Measurements from ENCODE around the gene SWT1. TPM values are rescaled to one million over a fixed set of nuclear protein-coding genes. Genes with fewer than 3 reads are reported as not detected.

SWT1 gene
- total and polyA plus RNA-seq, 2 of the 4 experiments (the other 2 are of a cell fraction): 0.82 to 2.7 TPM

GRCh38 chr1:185267701-185268100 is 110.7 kb downstream of the SWT1 start:
- H3K23ac ChIP-seq (ENCODE audit: low read depth, low read length): no peak overlapping the region
- H4K5ac ChIP-seq (ENCODE audit: low read depth, low read length): no peak overlapping the region
- dilution Hi-C loops (cut with HindIII; ENCODE audit: low sequenced_read_pairs, unreplicated experiment): no loop called here
- POLR2A ChIA-PET (ENCODE audit: unreplicated experiment): no interaction called here
- no peak overlapping the region for H4K8ac ChIP-seq (ENCODE audit: low read depth in 2 of 2, low read length in 2 of 2)
- no peak overlapping the region for H3K56ac ChIP-seq (ENCODE audit: extremely low read depth, insufficient read depth, low read length)
- H3K79me1 ChIP-seq (ENCODE audit: low read depth in 1 of 2, low read length in 2 of 2): no peaks in the 10 kb centered on the region
- no peak overlapping the region for H2BK20ac ChIP-seq (ENCODE audit: low read depth, low read length)
- no peak overlapping the region for H3K4me2 ChIP-seq (ENCODE audit: low read depth, low read length)
- no peaks in the 10 kb centered on the region for H3K9me1 ChIP-seq (ENCODE audit: insufficient read depth, low read length)
- no TSS peak for BruUV-seq (replicated peaks)
- DNase-seq (no peak), ATAC-seq (ENCODE audit: low read depth) (peak; percentile 37; the same call in 1 of the 2 replicates)
- H3K9ac ChIP-seq (ENCODE audit: low read depth, low read length): no peak overlapping the region
- no peak overlapping the region for H3K4ac ChIP-seq (ENCODE audit: low read depth, low read length)
- H2AK5ac ChIP-seq (ENCODE audit: low read depth, low read length): no peak overlapping the region
- no peak overlapping the region for H4K91ac ChIP-seq (ENCODE audit: insufficient read depth, low read depth, low read length)
- no peaks in the 10 kb centered on the region for H3K36me3 ChIP-seq (ENCODE audit: control insufficient read depth, insufficient read depth, low read length)
- no peak overlapping the region for H3K4me3 ChIP-seq (ENCODE audit: insufficient read depth, low read depth, low read length)
- H3K9me3 ChIP-seq (ENCODE audit: control insufficient read depth, insufficient read depth, low read length): no peaks in the 10 kb centered on the region
- no peak overlapping the region for H3K27ac ChIP-seq (ENCODE audit: insufficient read depth, low read length)
- no peak overlapping the region for H2BK15ac ChIP-seq (ENCODE audit: low read depth, low read length)
- no peaks in the 10 kb centered on the region for H4K20me1 ChIP-seq (ENCODE audit: insufficient read depth, low read length)
- no peaks in the 10 kb centered on the region for H3K27me3 ChIP-seq (ENCODE audit: control insufficient read depth, insufficient read depth, low read length)
- H2AFZ ChIP-seq (replicated peaks; ENCODE audit: low read length, poor library complexity): no peak overlapping the region
- in situ Hi-C loops (cut with MboI; ENCODE audit: low sequenced_read_pairs): no loop called here
- intact Hi-C loops (cut with micrococcal nuclease): no loop called here
- H3K14ac ChIP-seq (replicated peaks; ENCODE audit: low read depth, low read length): no peak overlapping the region
- H2BK120ac ChIP-seq (ENCODE audit: low read depth, low read length): no peak overlapping the region
- no peak for TF ChIP-seq MAFK (IDR thresholded peaks at IDR 0.05; ENCODE audit: low read depth, low read length)
- TF ChIP-seq ELK1 (IDR thresholded peaks at IDR 0.05; ENCODE audit: borderline replicate concordance, low read depth, low read length): no peak
- no peak for TF ChIP-seq RFX5 (IDR thresholded peaks at IDR 0.05; ENCODE audit: low read depth, low read length)
- TF ChIP-seq, protein P1, sequence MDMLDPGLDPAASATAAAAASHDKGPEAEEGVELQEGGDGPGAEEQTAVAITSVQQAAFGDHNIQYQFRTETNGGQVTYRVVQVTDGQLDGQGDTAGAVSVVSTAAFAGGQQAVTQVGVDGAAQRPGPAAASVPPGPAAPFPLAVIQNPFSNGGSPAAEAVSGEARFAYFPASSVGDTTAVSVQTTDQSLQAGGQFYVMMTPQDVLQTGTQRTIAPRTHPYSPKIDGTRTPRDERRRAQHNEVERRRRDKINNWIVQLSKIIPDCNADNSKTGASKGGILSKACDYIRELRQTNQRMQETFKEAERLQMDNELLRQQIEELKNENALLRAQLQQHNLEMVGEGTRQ (IDR thresholded peaks at IDR 0.05; ENCODE audit: low read depth, low read length): no peak
- no peak for TF ChIP-seq CHD1 (IDR thresholded peaks at IDR 0.05; ENCODE audit: low read depth, low read length)
- TF ChIP-seq RAD21 (IDR thresholded peaks at IDR 0.05; ENCODE audit: low read length): no peak
- no peak for TF ChIP-seq SMC3 (IDR thresholded peaks at IDR 0.05; ENCODE audit: low read depth, low read length)
- TF ChIP-seq CEBPB (IDR thresholded peaks at IDR 0.05; ENCODE audit: low read depth, low read length): no peak
- TF ChIP-seq RCOR1 (IDR thresholded peaks at IDR 0.05; ENCODE audit: insufficient replicate concordance, low read length): no peak
- TF ChIP-seq FOS (IDR thresholded peaks at IDR 0.05; ENCODE audit: low read depth, low read length): no peak
- TF ChIP-seq NFE2L2 (IDR thresholded peaks at IDR 0.05; ENCODE audit: low read depth, low read length): no peak
- TF ChIP-seq POLR2A (IDR thresholded peaks at IDR 0.05; ENCODE audit: low read depth, low read length): no peak
- TF ChIP-seq MAZ (IDR thresholded peaks at IDR 0.05; ENCODE audit: borderline replicate concordance, low read depth, low read length): no peak
- no peak for TF ChIP-seq BHLHE40 (IDR thresholded peaks at IDR 0.05; ENCODE audit: low read depth, low read length)
- TF ChIP-seq MXI1 (IDR thresholded peaks at IDR 0.05; ENCODE audit: borderline replicate concordance, low read depth, low read length): no peak
- TF ChIP-seq CTCF (conservative IDR thresholded peaks at IDR 0.05; ENCODE audit: low read depth, low read length): no peak
- CTCF ChIA-PET: interaction anchor here (0.5 kb wide), 1 partner anchor 399 kb away, joined by 4 read pairs; no protein-coding TSS in a partner anchor
- H2BK5ac ChIP-seq (ENCODE audit: low read depth, low read length, poor library complexity, severe bottlenecking): no peak overlapping the region
- H3K18ac ChIP-seq (ENCODE audit: low read depth, low read length): no peak overlapping the region
- peaks cover 2% of the 10 kb centered on the region; the same call in 1 of the 2 replicates for H3K4me1 ChIP-seq (ENCODE audit: control insufficient read depth, insufficient read depth, low read length)
- H2AK9ac ChIP-seq (replicated peaks; ENCODE audit: low read depth, low read length, poor library complexity): no peak overlapping the region

Measured in IMR-90 (cell line).